GM12891 (cell line): ENCODE data around the gene RIMS4.

Experiments
- DNase-seq: peaks from one replicate; pipeline ENCODE4 v3.0.0; 2011; ENCODE audit warnings: low spot score; ENCODE audit not compliant: insufficient read length
- FAIRE-seq: peaks from 2 replicates; lab custom pipeline; 2011; peaks lifted over from hg19 to GRCh38; lab: Jason Lieb, UNC
- PAX5 ChIP-seq: IDR thresholded peaks from 2 replicates; pipeline ENCODE4 v1.6.1; 2011; ENCODE audit warnings: low read length, moderate library complexity, mild to moderate bottlenecking; ENCODE audit not compliant: insufficient read depth, severe bottlenecking
- POLR2A ChIP-seq: IDR thresholded peaks from 2 replicates; pipeline ENCODE4 v1.6.1; 2011; ENCODE audit warnings: low read depth, low read length, control low read depth
- POLR2AphosphoS5 ChIP-seq: IDR thresholded peaks from 2 replicates; pipeline ENCODE4 v1.6.1; 2011; ENCODE audit warnings: low read depth, low read length, control low read depth
- POU2F2 ChIP-seq: IDR thresholded peaks from 2 replicates; pipeline ENCODE4 v1.6.1; 2011; ENCODE audit warnings: low read depth, mild to moderate bottlenecking, control low read depth, low read length, moderate library complexity
- SPI1 ChIP-seq: IDR thresholded peaks from 2 replicates; pipeline ENCODE4 v1.6.1; 2011; ENCODE audit warnings: low read depth, low read length, control low read depth
- TAF1 ChIP-seq: IDR thresholded peaks from 2 replicates; pipeline ENCODE4 v1.6.1; 2011; ENCODE audit warnings: low read depth, low read length, control low read depth

RIMS4 gene

GRCh38 chr20:44745122-44745597, 65.2 kb downstream of the RIMS4 start:
- no peak for TF ChIP-seq POLR2AphosphoS5
- TF ChIP-seq TAF1: no peak
- no peak for TF ChIP-seq POU2F2
- TF ChIP-seq PAX5: no peak
- no peak for TF ChIP-seq SPI1
- TF ChIP-seq POLR2A: no peak
- no peak for DNase-seq
- no peak for FAIRE-seq

- no peak for FAIRE-seq
- TF ChIP-seq POLR2A (no peak), PAX5 (no peak), SPI1 (no peak), TAF1 (no peak), POLR2AphosphoS5 (no peak), POU2F2 (no peak)
These were observed 66.3 kb downstream of the RIMS4 start for GRCh38 chr20:44743916-44744655.

GRCh38 chr20:44743080-44743701, 67.2 kb downstream of the RIMS4 start:
- TF ChIP-seq SPI1 (no peak), POLR2AphosphoS5 (no peak), TAF1 (no peak)
- no peak for FAIRE-seq
- DNase-seq: no peak

More at GRCh38 chr20:44743916-44744655, 66.3 kb downstream of the RIMS4 start:
- DNase-seq: no peak

GRCh38 chr20:44742304-44743079, 67.9 kb downstream of the RIMS4 start:
- TF ChIP-seq SPI1 (no peak), TAF1 (no peak), POU2F2 (no peak), POLR2A (no peak), PAX5 (no peak), POLR2AphosphoS5 (no peak)
- DNase-seq (no peak), FAIRE-seq (no peak)

GRCh38 chr20:44739942-44740341, 70.4 kb downstream of the RIMS4 start:
- FAIRE-seq: no peak
- no peak for DNase-seq
- TF ChIP-seq POLR2AphosphoS5 (no peak), POLR2A (no peak), POU2F2 (no peak), SPI1 (no peak), TAF1 (no peak), PAX5 (no peak)

GRCh38 chr20:44738813-44739477, 71.4 kb downstream of the RIMS4 start:
- TF ChIP-seq POLR2A (no peak), POU2F2 (no peak), POLR2AphosphoS5 (no peak), PAX5 (no peak), SPI1 (no peak), TAF1 (no peak)
- peak; percentile 85 for FAIRE-seq

GRCh38 chr20:44737116-44737515, 73.2 kb downstream of the RIMS4 start:
- no peak for TF ChIP-seq POLR2A
- TF ChIP-seq PAX5: no peak
- TF ChIP-seq SPI1: no peak
- no peak for TF ChIP-seq TAF1
- TF ChIP-seq POU2F2: no peak
- no peak for TF ChIP-seq POLR2AphosphoS5
- no peak for FAIRE-seq
- no peak for DNase-seq

More at GRCh38 chr20:44738813-44739477, 71.4 kb downstream of the RIMS4 start:
- DNase-seq: peak; percentile 48

- no peak for DNase-seq
- TF ChIP-seq SPI1 (peak; percentile 10; the same call in 1 of the 2 replicates), PAX5 (no peak)
- peak; percentile 26 for FAIRE-seq
These were observed 74.0 kb downstream of the RIMS4 start for GRCh38 chr20:44736170-44737021.
